Neural cell (in vitro differentiated cells): ENCODE results near the gene PSMB7.

Experiments
- CTCF ChIP-seq: fragments of 450-650 bp; IDR thresholded peaks from 2 replicates; pipeline ENCODE4 v1.5.1; 2014; ENCODE audit warnings: antibody characterized with exemption, mild to moderate bottlenecking, moderate library complexity; ENCODE audit not compliant: poor library complexity, severe bottlenecking
- EP300 ChIP-seq: fragments of 450-650 bp; conservative IDR thresholded peaks from 2 replicates; pipeline ENCODE4 v1.6.1; 2014; ENCODE audit warnings: antibody characterized with exemption, mild to moderate bottlenecking, moderate library complexity; ENCODE audit not compliant: poor library complexity, severe bottlenecking
- EZH2 ChIP-seq: fragments of 200-600, 300-800 bp; shearing (Covaris generic), sonication (generic); IDR thresholded peaks from 2 replicates; pipeline ENCODE4 v1.6.1; 2014; ENCODE audit warnings: antibody characterized with exemption, low read length, borderline replicate concordance, mild to moderate bottlenecking; ENCODE audit not compliant: insufficient read depth, poor library complexity, severe bottlenecking

DNA sequence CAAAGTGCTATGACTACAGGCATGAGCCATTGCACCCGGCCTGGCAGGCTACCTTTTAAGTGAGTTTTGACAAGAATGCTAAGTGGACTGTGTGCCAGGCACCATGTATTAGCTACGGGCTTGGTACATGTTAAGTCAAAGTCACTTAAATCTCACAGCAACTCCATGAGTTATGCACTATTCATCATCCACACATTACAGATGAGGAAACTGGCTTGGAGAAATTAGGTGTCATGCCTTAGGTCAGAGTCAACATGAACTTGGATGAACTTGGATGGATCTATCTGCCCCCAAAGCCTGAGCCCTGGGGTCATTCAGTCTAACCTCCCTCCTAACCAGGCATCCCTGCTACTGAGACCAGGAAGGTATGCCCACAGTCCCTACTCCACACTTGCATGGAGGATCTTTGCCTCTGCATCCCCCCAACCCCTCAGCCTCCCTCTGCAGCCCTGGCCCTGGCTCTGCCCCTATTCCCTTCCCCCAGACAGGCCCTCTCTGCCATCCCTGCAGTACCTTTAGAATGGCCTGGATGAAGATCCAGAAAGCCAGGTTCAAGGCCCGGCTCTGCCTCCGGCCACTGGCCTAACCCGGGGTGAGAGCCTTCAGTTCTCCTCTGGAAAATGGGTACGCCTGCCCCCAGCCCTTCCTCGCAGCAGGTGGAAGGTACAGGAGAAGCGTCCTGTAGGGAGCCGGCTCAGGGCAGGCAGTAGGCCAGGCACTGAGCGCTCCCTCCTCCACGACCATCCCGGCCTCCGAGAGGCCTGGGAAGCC is 34.3 kb upstream of the PSMB7 start:
- TF ChIP-seq CTCF (no peak), EZH2 (no peak), EP300 (no peak)
